Dermis blood vessel endothelial cell (primary cell): ENCODE data around the gene PRKAG2. TPM values are rescaled to one million over a fixed set of nuclear protein-coding genes. Genes with fewer than 3 reads are reported as not detected.
"Not testable (repeated sequence)": the region's sequence is repeated elsewhere in the genome, so short reads cannot be mapped to it uniquely, and the experiment has no call there.

Source experiments
- DNase-seq: peaks from one replicate; pipeline ENCODE4 v3.0.0; 2010
- total RNA-seq: library from RNA; depleted of rRNA; stranded (reverse); fragments of >200 nt; gene quantifications from 2 replicates; pipeline ENCODE4 v1.2.3, GENCODE V29; 2014

PRKAG2 gene
- total RNA-seq, 1 donor from 2014 or later: 16.8 TPM

GRCh38 chr7:151797667-151798307, 79.1 kb downstream of the PRKAG2 start:
- not testable (repeated sequence) for DNase-seq

- no peak for DNase-seq
Observed at GRCh38 chr7:151796871-151797537, 79.9 kb downstream of the PRKAG2 start.

GRCh38 chr7:151796091-151796870, 80.6 kb downstream of the PRKAG2 start:
- DNase-seq: peak; percentile 25

GRCh38 chr7:151795168-151795811, 81.6 kb downstream of the PRKAG2 start:
- no peak for DNase-seq

GRCh38 chr7:151794508-151795167, 82.3 kb downstream of the PRKAG2 start:
- DNase-seq: no peak

GRCh38 chr7:151793991-151794507, 82.9 kb downstream of the PRKAG2 start:
- no peak for DNase-seq

GRCh38 chr7:151793531-151793951, 83.4 kb downstream of the PRKAG2 start:
- no peak for DNase-seq

- no peak for DNase-seq
Observed at GRCh38 chr7:151792636-151793035, 84.3 kb downstream of the PRKAG2 start.

GRCh38 chr7:151792086-151792485, 84.8 kb downstream of the PRKAG2 start:
- DNase-seq: peak; percentile 36

GRCh38 chr7:151790830-151791620, 85.9 kb downstream of the PRKAG2 start:
- DNase-seq: no peak

GRCh38 chr7:151790095-151790829, 86.7 kb downstream of the PRKAG2 start:
- no peak for DNase-seq

GRCh38 chr7:151789380-151789947, 87.5 kb downstream of the PRKAG2 start:
- DNase-seq: no peak

GRCh38 chr7:151787348-151787747, 89.6 kb downstream of the PRKAG2 start:
- DNase-seq: no peak

- no peak for DNase-seq
Observed at GRCh38 chr7:151786936-151787335, 90.0 kb downstream of the PRKAG2 start.

- DNase-seq: no peak
Observed at GRCh38 chr7:151786241-151786640, 90.7 kb downstream of the PRKAG2 start.

- no peak for DNase-seq
Observed at GRCh38 chr7:151785681-151785965, 91.3 kb downstream of the PRKAG2 start.

GRCh38 chr7:151784853-151785680, 91.8 kb downstream of the PRKAG2 start:
- no peak for DNase-seq

GRCh38 chr7:151783958-151784575, 92.8 kb downstream of the PRKAG2 start:
- DNase-seq: no peak
